K562 (cell line): ENCODE results near the gene DNASE2. TPM values are rescaled to one million over a fixed set of nuclear protein-coding genes. Genes with fewer than 3 reads are reported as not detected.

Source experiments
- CREM ChIP-seq: IDR thresholded peaks from 2 replicates; pipeline ENCODE4 v1.6.1; 2014; ENCODE audit warnings: antibody characterized with exemption, low read depth
- CXXC5 ChIP-seq: fragments of 250-450 bp; sonication (Bioruptor Pico); IDR thresholded peaks from 2 replicates; pipeline ENCODE4 v1.8.0; 2022; ENCODE audit warnings: inconsistent platforms, mild to moderate bottlenecking, moderate library complexity
- FOXA3 ChIP-seq, 2 experiments: fragments of 450-650 bp in 1 of 2; sonication (generic) in 1 of 2; formaldehyde crosslinking; IDR thresholded peaks in 1 of 2; conservative IDR thresholded peaks in 1 of 2; 2 replicates each; pipeline versions ENCODE4 v1.4.0 to v1.8.0; 2020 to 2022; ENCODE audit warnings: mild to moderate bottlenecking in 2 of 2, missing genetic modification reagents in 1 of 2
- KHSRP ChIP-seq: fragments of 450-650 bp; IDR thresholded peaks from 2 replicates; pipeline ENCODE4 v1.6.1; 2017
- MAFG ChIP-seq: fragments of 450-650 bp; conservative IDR thresholded peaks from 2 replicates; pipeline ENCODE4 v1.6.1; 2016; ENCODE audit warnings: missing genetic modification characterization, missing compliant biosample characterization
- MBD2 ChIP-seq: sonication (generic); IDR thresholded peaks from 2 replicates; pipeline ENCODE4 v1.6.1; 2016; ENCODE audit warnings: low read depth, borderline replicate concordance
- MCM3 ChIP-seq: fragments of 450-650 bp; IDR thresholded peaks from 2 replicates; pipeline ENCODE4 v1.6.1; 2016
- NBN ChIP-seq: fragments of 450-650 bp; IDR thresholded peaks from 2 replicates; pipeline ENCODE4 v1.6.1; 2016; ENCODE audit warnings: low read depth, mild to moderate bottlenecking
- NCOA4 ChIP-seq: fragments of 450-650 bp; IDR thresholded peaks from 2 replicates; pipeline ENCODE4 v1.6.1; 2018; ENCODE audit warnings: mild to moderate bottlenecking; ENCODE audit not compliant: partially characterized antibody
- NR4A1 ChIP-seq, 2 experiments: fragments of 250-450 bp in 1 of 2; fragments of 450-650 bp in 1 of 2; sonication (Bioruptor Pico) in 1 of 2; IDR thresholded peaks; 2 replicates each; pipeline versions ENCODE4 v1.4.0 to v1.6.1; 2016 to 2020; ENCODE audit warnings: mild to moderate bottlenecking in 2 of 2, missing compliant biosample characterization in 1 of 2, missing genetic modification characterization in 1 of 2, moderate library complexity in 1 of 2
- POLR2A ChIP-seq: fragments of 450-650 bp; conservative IDR thresholded peaks from 2 replicates; pipeline ENCODE4 v1.6.1; 2016
- POLR3A ChIP-seq: IDR thresholded peaks from 2 replicates; pipeline ENCODE4 v1.6.1; 2011; ENCODE audit warnings: borderline replicate concordance, mild to moderate bottlenecking, moderate library complexity; ENCODE audit not compliant: insufficient read length, insufficient read depth; ENCODE audit errors: extremely low read depth
- SAP30 ChIP-seq: fragments of 200-600 bp; sonication (generic); IDR thresholded peaks from 2 replicates; pipeline ENCODE4 v1.6.1; 2012; ENCODE audit warnings: borderline replicate concordance, low read depth, mild to moderate bottlenecking, moderate library complexity, low read length, control low read depth, inconsistent platforms; ENCODE audit not compliant: insufficient read depth, poor library complexity, severe bottlenecking
- SETDB1 ChIP-seq: IDR thresholded peaks from one replicate; pipeline ENCODE4 v1.6.1; 2012; ENCODE audit warnings: low read length, control low read depth, inconsistent platforms
- SNAPC5 ChIP-seq: fragments of 250-450 bp; sonication (Bioruptor Pico); IDR thresholded peaks from 2 replicates; pipeline ENCODE4 v1.8.0; 2021; ENCODE audit warnings: moderate library complexity, mild to moderate bottlenecking, inconsistent platforms
- SPI1 ChIP-seq: IDR thresholded peaks from 2 replicates; pipeline ENCODE4 v1.6.1; 2011; ENCODE audit warnings: low read depth, low read length, control low read depth, borderline replicate concordance
- TBL1XR1 ChIP-seq, 2 experiments: IDR thresholded peaks; 2 replicates each; pipeline ENCODE4 v1.6.1; 2012; ENCODE audit warnings: improper control_type of control experiment in 2 of 2, low read length in 2 of 2, mild to moderate bottlenecking in 1 of 2
- THRB ChIP-seq: fragments of 450-650 bp; formaldehyde crosslinking; conservative IDR thresholded peaks from 2 replicates; pipeline ENCODE4 v1.4.0; 2022; ENCODE audit warnings: mild to moderate bottlenecking, missing genetic modification characterization
- U2AF2 ChIP-seq: fragments of 200-400 bp; formaldehyde crosslinking; optimal IDR thresholded peaks from 2 replicates; pipeline ENCODE3; 2017; ENCODE audit warnings: low read depth, mild to moderate bottlenecking, low read length
- ZBTB9 ChIP-seq: fragments of 450-650 bp; formaldehyde crosslinking; IDR thresholded peaks from 2 replicates; pipeline ENCODE4 v1.4.0; 2020; ENCODE audit warnings: mild to moderate bottlenecking, moderate library complexity
- ZNF24 ChIP-seq: fragments of 450-650 bp; IDR thresholded peaks from 2 replicates; pipeline ENCODE4 v1.6.1; 2016
- ZNF311 ChIP-seq: fragments of 250-450 bp; sonication (Bioruptor Pico); IDR thresholded peaks from 2 replicates; pipeline ENCODE4 v1.4.0; 2020; ENCODE audit warnings: mild to moderate bottlenecking, moderate library complexity
- polyA plus RNA-seq, 8 experiments: library from polyadenylated mRNA; depleted of rRNA in 4 of 8; stranded (reverse) in 5 of 8; unstranded in 3 of 8; fragments of >200 nt; fragmentation: Nextera tagmentation in 2 of 8; fragmentation: Illumina TruSeq in 1 of 8; extraction: Ambion mirVana in 2 of 8; extraction: Trizol in 1 of 8; gene quantifications; 2 replicates each; pipeline versions ENCODE4 v1.2.1 to v1.2.3, GENCODE V29; 2011 to 2014; ENCODE audit warnings: inconsistent platforms in 1 of 8, missing spikeins in 1 of 8
- total RNA-seq, 7 experiments: library from RNA; depleted of rRNA in 6 of 7; stranded (reverse); fragments of >200 nt in 6 of 7; fragmentation: Illumina TruSeq in 2 of 7; extraction: Trizol in 2 of 7; gene quantifications; 2 replicates each; pipeline versions ENCODE4 v1.2.1 to v1.2.3, GENCODE V29; 2011 to 2021; ENCODE audit warnings: low replicate concordance in 1 of 7

Gene DNASE2
- total and polyA plus RNA-seq, 9 of the 15 experiments (the other 6 are each of a cell fraction or from before 2014, with no cell fraction given): 4.4 to 27.0 (median 20.2) TPM

GRCh38 chr19:12885749-12886650 lies 4.8 kb upstream of the DNASE2 start (continued):
- TF ChIP-seq POLR3A: no peak
- 0 out of 2 replicates have a peak, but pooled peaks have one; percentile 27 for TF ChIP-seq SPI1
- no peak for TF ChIP-seq SAP30
- no peak for TF ChIP-seq CXXC5 (CRISPR knock-in tag)
- TF ChIP-seq POLR2A: no peak; the same call in none of the 2 replicates
- peak; percentile 59 for TF ChIP-seq MBD2
- TF ChIP-seq MAFG (tag): no peak
- no peak for TF ChIP-seq SETDB1
- 0 out of 2 replicates have a peak, but pooled peaks have one; percentile 19 for TF ChIP-seq KHSRP
- no peak for TF ChIP-seq NCOA4
- no peak for TF ChIP-seq NR4A1 (CRISPR knock-in tag; IDR thresholded peaks at IDR 0.05)
- no peak for TF ChIP-seq NR4A1 (tag; IDR thresholded peaks at IDR 0.05)
- peak; percentile 56 for TF ChIP-seq CREM
- TF ChIP-seq ZNF311 (CRISPR knock-in tag): no peak
- TF ChIP-seq FOXA3 (CRISPR knock-in tag; conservative IDR thresholded peaks at IDR 0.05 in 1 of 2, IDR thresholded peaks at IDR 0.05 in 1 of 2): no peak
- no peak for TF ChIP-seq ZBTB9 (CRISPR knock-in tag)
- TF ChIP-seq SNAPC5 (CRISPR knock-in tag): no peak
- TF ChIP-seq MCM3: no peak
- TF ChIP-seq THRB (CRISPR knock-in tag): no peak
- no peak for TF ChIP-seq U2AF2
- peak; percentile 49 to 88; a peak in 2 of 4 replicates for TF ChIP-seq TBL1XR1 (IDR thresholded peaks at IDR 0.05; ENCODE audit: low read length in 2 of 2)
- peak; percentile 33; the same call in 1 of the 2 replicates for TF ChIP-seq NBN
- no peak for TF ChIP-seq ZNF24
